ENCODE data around the gene AIPL1.

The AIPL1 gene

GRCh38 chr17:6437466-6437865 is 2.5 kb upstream of the AIPL1 start:
- no peak for DNase-seq (ENCODE audit: low spot score)
- Histone ChIP-seq H3K27ac (no peak overlapping the region), H3K4me3 (no peak overlapping the region)
- TF ChIP-seq, protein P1, sequence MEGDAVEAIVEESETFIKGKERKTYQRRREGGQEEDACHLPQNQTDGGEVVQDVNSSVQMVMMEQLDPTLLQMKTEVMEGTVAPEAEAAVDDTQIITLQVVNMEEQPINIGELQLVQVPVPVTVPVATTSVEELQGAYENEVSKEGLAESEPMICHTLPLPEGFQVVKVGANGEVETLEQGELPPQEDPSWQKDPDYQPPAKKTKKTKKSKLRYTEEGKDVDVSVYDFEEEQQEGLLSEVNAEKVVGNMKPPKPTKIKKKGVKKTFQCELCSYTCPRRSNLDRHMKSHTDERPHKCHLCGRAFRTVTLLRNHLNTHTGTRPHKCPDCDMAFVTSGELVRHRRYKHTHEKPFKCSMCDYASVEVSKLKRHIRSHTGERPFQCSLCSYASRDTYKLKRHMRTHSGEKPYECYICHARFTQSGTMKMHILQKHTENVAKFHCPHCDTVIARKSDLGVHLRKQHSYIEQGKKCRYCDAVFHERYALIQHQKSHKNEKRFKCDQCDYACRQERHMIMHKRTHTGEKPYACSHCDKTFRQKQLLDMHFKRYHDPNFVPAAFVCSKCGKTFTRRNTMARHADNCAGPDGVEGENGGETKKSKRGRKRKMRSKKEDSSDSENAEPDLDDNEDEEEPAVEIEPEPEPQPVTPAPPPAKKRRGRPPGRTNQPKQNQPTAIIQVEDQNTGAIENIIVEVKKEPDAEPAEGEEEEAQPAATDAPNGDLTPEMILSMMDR (IDR thresholded peaks at IDR 0.05): no peak

DNA sequence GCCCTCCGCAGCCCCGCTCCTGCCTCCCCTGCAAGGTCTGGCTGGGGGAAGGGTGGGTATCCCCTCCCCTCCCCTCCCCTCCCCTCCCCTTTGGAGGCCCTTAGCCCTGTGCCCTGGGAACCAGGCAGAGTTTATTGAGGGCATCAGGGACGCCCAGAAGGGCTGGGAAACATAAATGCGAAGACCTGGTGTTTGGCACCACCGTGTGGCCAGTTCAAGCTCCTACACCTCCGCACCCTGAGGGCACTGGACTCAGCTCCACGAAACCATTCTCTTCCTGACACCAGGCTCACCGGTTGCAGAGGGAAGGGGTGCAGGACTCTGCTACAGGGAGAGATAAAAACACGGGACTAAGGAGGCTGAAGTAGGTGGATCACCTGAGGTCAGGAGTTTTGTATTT is 1.0 kb upstream of the AIPL1 start:
- no peak for DNase-seq (ENCODE audit: low spot score)
- no peak overlapping the region for H3K27ac ChIP-seq
- TF ChIP-seq, protein P1 (IDR thresholded peaks at IDR 0.05): peak; percentile 62
- H3K4me3 ChIP-seq: no peak overlapping the region

- H3K4me3 ChIP-seq: no peak overlapping the region
- TF ChIP-seq, protein P1 (IDR thresholded peaks at IDR 0.05): no peak
- H3K27ac ChIP-seq: no peak overlapping the region
- DNase-seq (ENCODE audit: low spot score): no peak
These were observed 4.2 kb downstream of the AIPL1 start for GRCh38 chr17:6430769-6431168.

GRCh38 chr17:6429266-6429665 is 5.7 kb downstream of the AIPL1 start:
- no peak for DNase-seq (ENCODE audit: low spot score)
- H3K27ac ChIP-seq: no peak overlapping the region
- TF ChIP-seq, protein P1 (IDR thresholded peaks at IDR 0.05): no peak
- H3K4me3 ChIP-seq: no peak overlapping the region

DNA sequence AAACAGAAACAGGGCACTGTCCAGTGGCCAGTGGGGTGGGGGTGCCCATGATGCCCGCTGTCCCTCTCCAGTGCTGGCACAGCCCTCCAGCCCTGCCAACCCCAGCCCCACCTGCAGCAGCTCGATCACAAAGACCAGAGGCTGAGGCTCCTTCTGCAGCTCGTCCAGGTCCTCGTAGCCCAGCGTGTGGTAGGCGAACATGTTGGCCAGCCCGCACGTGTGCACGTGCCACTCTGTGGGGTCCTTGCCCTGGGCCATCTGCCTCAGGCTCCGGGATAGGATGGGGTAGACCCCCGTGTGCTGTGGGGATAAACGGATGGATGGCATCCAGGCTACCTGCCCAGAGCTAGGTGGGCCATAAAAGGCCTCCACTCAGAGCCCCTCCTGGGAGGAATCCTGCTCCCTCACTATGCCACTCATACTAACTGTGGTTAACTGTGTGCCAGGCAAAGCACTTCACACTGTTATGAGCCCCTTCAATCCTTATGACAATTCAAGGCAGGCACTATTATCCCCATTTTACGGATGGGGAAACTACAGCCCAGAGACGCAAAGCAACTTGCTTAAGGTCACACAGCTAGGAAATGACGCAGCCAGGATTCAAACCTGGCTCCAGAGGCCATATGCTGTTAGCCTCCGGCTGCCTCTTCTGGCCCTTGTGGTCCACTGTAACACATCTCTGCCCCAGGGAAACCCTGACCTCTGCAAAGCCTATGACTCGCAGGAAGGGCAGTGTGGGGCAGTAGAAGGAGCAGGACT is 6.5 kb downstream of the AIPL1 start:
- Histone ChIP-seq H3K4me3 (no peak overlapping the region), H3K27ac (no peak overlapping the region)
- DNase-seq (ENCODE audit: low spot score): no peak
- TF ChIP-seq, protein P1 (IDR thresholded peaks at IDR 0.05): no peak

- TF ChIP-seq, protein P1 (IDR thresholded peaks at IDR 0.05): no peak
- DNase-seq (ENCODE audit: low spot score): no peak
- no peak overlapping the region for H3K4me3 ChIP-seq
- no peak overlapping the region for H3K27ac ChIP-seq
These were observed 7.6 kb downstream of the AIPL1 start for GRCh38 chr17:6427279-6427781.
